ENCODE data around the gene MAP1B. TPM values are rescaled to one million over a fixed set of nuclear protein-coding genes. Genes with fewer than 3 reads are reported as not detected.

Gene MAP1B
- total RNA-seq, 1 donor, result 74.3 TPM

DNA sequence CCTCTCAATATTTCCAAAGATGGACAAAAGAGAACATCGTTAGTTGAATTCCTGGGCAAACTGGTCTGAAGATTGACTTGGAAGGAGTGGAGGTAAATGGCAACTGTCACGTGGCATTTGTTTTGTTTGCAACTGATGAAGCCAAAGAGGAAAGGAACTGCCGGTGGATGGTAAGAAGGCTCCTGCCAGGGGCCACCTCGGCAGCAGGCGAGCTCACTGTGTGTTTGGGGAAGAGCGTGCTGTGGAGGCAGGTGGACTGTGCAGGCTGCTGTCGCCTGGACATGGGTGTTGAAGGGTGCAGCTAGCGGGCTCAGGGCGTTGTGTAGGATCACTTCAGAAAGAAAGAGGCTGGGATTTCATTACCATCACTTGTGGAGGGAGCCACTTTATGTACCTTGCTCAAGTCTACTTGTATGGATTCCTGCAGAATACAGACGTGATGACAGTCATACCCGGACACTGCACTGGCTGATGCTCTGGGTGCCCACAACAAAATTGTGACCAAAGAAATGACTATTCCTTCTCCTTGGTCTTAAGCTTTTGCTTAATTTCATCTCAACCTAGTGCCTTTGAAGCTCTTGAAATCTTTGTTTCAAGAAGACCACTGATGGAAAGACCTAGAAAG lies 72.7 kb downstream of the MAP1B start:
- DNase-seq (ENCODE audit: low read depth), result no peak
- H3K4me3 ChIP-seq (ENCODE audit: low read depth, low read length), result no peak overlapping the region
- TF ChIP-seq, protein P1, sequence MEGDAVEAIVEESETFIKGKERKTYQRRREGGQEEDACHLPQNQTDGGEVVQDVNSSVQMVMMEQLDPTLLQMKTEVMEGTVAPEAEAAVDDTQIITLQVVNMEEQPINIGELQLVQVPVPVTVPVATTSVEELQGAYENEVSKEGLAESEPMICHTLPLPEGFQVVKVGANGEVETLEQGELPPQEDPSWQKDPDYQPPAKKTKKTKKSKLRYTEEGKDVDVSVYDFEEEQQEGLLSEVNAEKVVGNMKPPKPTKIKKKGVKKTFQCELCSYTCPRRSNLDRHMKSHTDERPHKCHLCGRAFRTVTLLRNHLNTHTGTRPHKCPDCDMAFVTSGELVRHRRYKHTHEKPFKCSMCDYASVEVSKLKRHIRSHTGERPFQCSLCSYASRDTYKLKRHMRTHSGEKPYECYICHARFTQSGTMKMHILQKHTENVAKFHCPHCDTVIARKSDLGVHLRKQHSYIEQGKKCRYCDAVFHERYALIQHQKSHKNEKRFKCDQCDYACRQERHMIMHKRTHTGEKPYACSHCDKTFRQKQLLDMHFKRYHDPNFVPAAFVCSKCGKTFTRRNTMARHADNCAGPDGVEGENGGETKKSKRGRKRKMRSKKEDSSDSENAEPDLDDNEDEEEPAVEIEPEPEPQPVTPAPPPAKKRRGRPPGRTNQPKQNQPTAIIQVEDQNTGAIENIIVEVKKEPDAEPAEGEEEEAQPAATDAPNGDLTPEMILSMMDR (IDR thresholded peaks at IDR 0.05; ENCODE audit: insufficient read depth, low read depth, low read length), result no peak

DNA sequence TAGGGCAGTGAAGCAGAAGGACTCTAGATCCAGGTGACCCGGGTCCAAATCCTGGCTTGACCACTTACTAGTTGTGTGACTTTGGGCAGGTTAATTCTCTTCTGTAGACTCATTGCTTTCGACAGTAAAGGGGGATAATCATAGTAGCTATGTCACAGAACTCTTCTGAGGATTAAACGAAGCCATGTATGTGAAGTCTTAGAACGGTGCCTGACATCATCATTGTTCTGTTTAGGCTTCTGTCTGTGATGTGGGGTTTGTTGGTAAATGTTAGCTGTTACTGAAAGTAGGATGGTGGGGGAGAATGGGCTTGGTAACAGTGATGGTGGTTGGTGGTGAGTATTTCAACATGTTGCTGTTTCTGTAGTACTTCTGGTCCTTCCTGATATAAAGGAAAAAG lies 73.7 kb downstream of the MAP1B start:
- TF ChIP-seq, protein P1 (IDR thresholded peaks at IDR 0.05; ENCODE audit: insufficient read depth, low read depth, low read length), result no peak
- H3K4me3 ChIP-seq (ENCODE audit: low read depth, low read length), result no peak overlapping the region
- DNase-seq (ENCODE audit: low read depth), result no peak

DNA sequence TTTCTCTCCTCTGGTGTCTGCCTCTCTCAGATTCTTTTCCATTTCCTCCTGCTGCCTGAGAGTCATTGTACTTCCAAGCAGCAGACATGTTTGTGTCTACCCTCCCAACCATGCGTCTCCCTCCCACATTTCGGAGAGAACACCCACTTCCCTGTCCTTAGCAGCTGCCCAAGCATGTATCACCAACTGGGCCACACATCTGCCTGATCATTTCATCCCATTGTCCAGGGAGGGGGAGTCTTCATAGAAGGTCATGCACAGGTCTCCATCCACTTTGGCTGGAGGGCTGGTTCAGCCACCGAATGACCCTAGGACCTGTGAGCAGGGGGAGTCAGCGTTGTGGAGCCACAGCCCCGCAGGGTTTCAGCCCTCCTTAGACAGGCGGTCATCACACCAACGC lies 75.4 kb downstream of the MAP1B start:
- TF ChIP-seq, protein P1 (IDR thresholded peaks at IDR 0.05; ENCODE audit: insufficient read depth, low read depth, low read length), result no peak
- no peak for DNase-seq (ENCODE audit: low read depth)

DNA sequence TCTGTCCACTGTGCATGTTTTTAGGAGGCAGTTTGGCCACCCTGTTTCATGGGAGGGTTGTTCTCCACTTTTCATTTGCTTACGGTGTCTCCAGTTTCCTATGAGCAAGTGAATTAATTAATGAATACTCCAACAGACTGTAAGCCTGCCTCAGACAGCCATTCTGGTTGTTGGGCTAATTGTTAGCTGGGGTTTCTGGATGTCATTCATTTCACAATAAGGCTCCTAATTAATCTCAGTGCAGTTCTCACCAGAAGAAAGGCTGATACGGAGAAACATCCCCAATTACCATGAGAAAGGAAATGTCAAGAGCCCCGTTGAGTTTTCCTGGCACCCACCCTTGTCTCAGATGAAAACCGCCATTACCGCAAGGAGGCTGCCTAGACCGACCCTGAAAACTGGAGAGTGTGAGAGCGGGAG lies 75.8 kb downstream of the MAP1B start:
- H3K4me3 ChIP-seq (ENCODE audit: low read depth, low read length), result no peak overlapping the region
- no peak for DNase-seq (ENCODE audit: low read depth)
- TF ChIP-seq, protein P1 (IDR thresholded peaks at IDR 0.05; ENCODE audit: insufficient read depth, low read depth, low read length), result no peak

More for the DNA sequence above, 75.4 kb downstream of the MAP1B start:
- no peak overlapping the region for H3K4me3 ChIP-seq (ENCODE audit: low read depth, low read length)

DNA sequence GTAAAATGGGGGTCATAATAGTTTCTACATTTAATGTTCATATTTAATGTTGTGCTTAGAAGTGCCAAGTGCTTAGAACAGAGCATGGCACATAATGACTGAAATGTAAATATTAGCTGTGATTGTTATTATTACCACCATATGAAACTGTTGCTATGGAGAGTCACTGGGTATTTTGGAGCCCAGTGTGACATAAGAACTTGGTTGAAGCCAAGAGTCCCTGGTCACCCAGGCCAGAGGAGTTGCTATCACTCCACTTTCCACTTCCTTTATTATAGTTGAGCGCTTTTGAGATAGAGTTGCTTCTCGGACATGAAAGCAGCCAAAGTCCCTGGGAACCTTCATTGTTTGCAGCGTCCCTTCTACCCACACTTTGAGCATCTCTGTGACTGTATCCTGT lies 77.1 kb downstream of the MAP1B start:
- TF ChIP-seq, protein P1 (IDR thresholded peaks at IDR 0.05; ENCODE audit: insufficient read depth, low read depth, low read length), result no peak
- no peak overlapping the region for H3K4me3 ChIP-seq (ENCODE audit: low read depth, low read length)
- DNase-seq (ENCODE audit: low read depth), result no peak

DNA sequence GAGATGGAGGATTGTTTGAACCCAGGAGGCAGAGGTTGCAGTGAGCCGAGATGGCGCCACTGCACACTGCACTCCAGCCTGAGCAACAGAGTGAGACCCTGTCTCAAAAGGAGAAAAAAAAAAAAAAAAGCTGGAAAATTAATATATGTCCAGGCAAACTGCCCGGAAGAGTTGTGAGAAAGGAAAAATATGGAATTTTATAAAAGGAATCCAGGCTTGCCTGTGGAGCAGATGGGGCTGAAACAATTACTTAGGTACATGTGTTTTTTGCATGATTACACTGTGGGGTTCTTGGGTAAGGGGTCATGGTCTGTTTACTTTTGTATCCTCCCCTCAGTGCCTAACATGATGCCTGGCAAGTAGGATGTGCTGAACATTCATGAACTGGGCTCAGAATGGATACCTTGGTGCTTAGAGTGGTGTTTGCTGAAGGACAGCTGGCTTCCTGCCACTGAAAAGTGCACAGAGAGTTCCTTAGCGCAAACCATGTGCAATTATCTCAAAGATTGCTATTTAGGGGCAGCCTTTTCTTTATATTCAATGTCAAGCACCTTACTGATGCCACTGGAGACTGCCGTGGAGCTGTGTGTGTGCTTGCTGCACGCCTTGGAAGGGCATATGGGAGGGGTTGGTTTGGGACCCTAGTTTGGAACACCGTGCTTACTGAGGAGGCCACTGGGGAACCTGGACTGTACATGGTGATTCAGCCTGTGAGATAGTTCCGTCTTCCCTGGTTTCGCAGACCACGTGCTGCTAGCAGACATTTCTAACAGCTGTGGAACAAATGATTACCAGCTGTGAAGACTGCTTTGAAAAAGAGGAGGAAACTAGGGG lies 78.4 kb downstream of the MAP1B start:
- no peak for DNase-seq (ENCODE audit: low read depth)
- H3K4me3 ChIP-seq (ENCODE audit: low read depth, low read length), result no peak overlapping the region
- TF ChIP-seq, protein P1 (IDR thresholded peaks at IDR 0.05; ENCODE audit: insufficient read depth, low read depth, low read length), result no peak
